ENCODE data around the gene EPHX1. TPM values are rescaled to one million over a fixed set of nuclear protein-coding genes. Genes with fewer than 3 reads are reported as not detected.

EPHX1 gene
- total and polyA plus RNA-seq, 2 of the 8 experiments (the other 6 are each of a cell fraction or from before 2014, with no cell fraction given): 45.3 to 79.1 TPM

GRCh38 chr1:225892307-225892706 is 82.4 kb downstream of the EPHX1 start:
- Histone ChIP-seq H4K8ac (ENCODE audit: extremely low read depth, insufficient read depth, low read length) (no peak overlapping the region), H3K9ac (replicated peaks in 1 of 4; ENCODE audit: extremely low read depth in 1 of 4, low read depth in 3 of 4, low read length in 3 of 4) (no peak overlapping the region), H3K4ac (replicated peaks; ENCODE audit: insufficient read length, low read depth, low read length) (no peak overlapping the region), H2AK5ac (ENCODE audit: low read depth, low read length) (no peak overlapping the region), H2BK5ac (ENCODE audit: low read depth, low read length) (no peak overlapping the region), H4K5ac (ENCODE audit: insufficient read length, low read depth, low read length) (no peak overlapping the region), H3K27ac (ENCODE audit: low read depth, low read length) (no peak overlapping the region), H3K56ac (replicated peaks; ENCODE audit: insufficient read length, low read depth, low read length) (no peak overlapping the region), H3K36me3 (ENCODE audit: control insufficient read depth in 2 of 4, insufficient read depth in 4 of 4, low read length in 3 of 4) (no peaks in the 10 kb centered on the region), H3K79me1 (ENCODE audit: low read depth, low read length) (no peaks in the 10 kb centered on the region), H2BK15ac (ENCODE audit: low read length) (no peak overlapping the region), H3K9me3 (ENCODE audit: insufficient read depth in 2 of 2, low read depth in 1 of 2, low read length in 1 of 2) (no peaks in the 10 kb centered on the region), H3K4me2 (ENCODE audit: insufficient read depth in 1 of 2, low read depth in 2 of 2, low read length in 2 of 2) (no peak overlapping the region), H3K79me2 (ENCODE audit: control insufficient read depth in 1 of 2, insufficient read depth in 2 of 2, low read length in 2 of 2) (no peaks in the 10 kb centered on the region), H3K4me3 (ENCODE audit: extremely low read depth in 1 of 4, insufficient read depth in 2 of 4, low read depth in 3 of 4, low read length in 4 of 4) (no peak overlapping the region), H4K20me1 (replicated peaks in 1 of 2; ENCODE audit: control insufficient read depth in 1 of 2, insufficient read depth in 2 of 2, low read length in 2 of 2) (no peaks in the 10 kb centered on the region), H3K23ac (ENCODE audit: insufficient read length) (no peak overlapping the region), H3K14ac (ENCODE audit: insufficient read length) (no peak overlapping the region), H2BK20ac (ENCODE audit: low read length) (no peak overlapping the region), H2AFZ (ENCODE audit: low read length) (no peak overlapping the region), H2BK120ac (replicated peaks; ENCODE audit: low read depth, low read length) (no peak overlapping the region), H3K27me3 (replicated peaks in 1 of 4; ENCODE audit: control insufficient read depth in 3 of 4, extremely low read depth in 1 of 4, insufficient read depth in 3 of 4, low read length in 3 of 4) (peaks cover 0 to 10% (median 5%) of the 10 kb centered on the region in 4 experiments; a peak in 4 of 7 replicates), H3K23me2 (ENCODE audit: low read depth, low read length) (no peaks in the 10 kb centered on the region; the same call in 1 of the 2 replicates), H2BK12ac (ENCODE audit: low read depth, low read length) (no peak overlapping the region), H4K91ac (replicated peaks; ENCODE audit: insufficient read length, low read length) (no peak overlapping the region), H3K18ac (ENCODE audit: extremely low read depth, low read length) (no peak overlapping the region), H3K4me1 (replicated peaks in 1 of 4; ENCODE audit: control insufficient read depth in 3 of 4, insufficient read depth in 4 of 4, low read length in 3 of 4) (peaks cover 10 to 39% (median 19%) of the 10 kb centered on the region in 4 experiments)
- ChIA-PET POLR2A (ENCODE audit: partially characterized antibody) (interaction anchor here (5.7 kb wide), 1 partner anchor 11 kb away, joined by 27 read pairs; the partner anchor contains the start of gene TMEM63A), CTCF (ENCODE audit: partially characterized antibody) (interaction anchor here (0.9 to 21.3 kb wide), 4 partner anchors 11 to 71 kb away, joined by 3 to 406 read pairs (median 42); no protein-coding TSS in a partner anchor)
- TF ChIP-seq NANOG (IDR thresholded peaks at IDR 0.05; ENCODE audit: insufficient read depth, low read depth, low read length, poor library complexity, severe bottlenecking): no peak
- no peak for TF ChIP-seq JUN (IDR thresholded peaks at IDR 0.05; ENCODE audit: low read depth, low read length)
- no peak for TF ChIP-seq HDAC2 (IDR thresholded peaks at IDR 0.05; ENCODE audit: borderline replicate concordance in 1 of 2, low read depth in 2 of 2, low read length in 2 of 2)
- TF ChIP-seq KDM4A (IDR thresholded peaks at IDR 0.05; ENCODE audit: low read depth, low read length, severe bottlenecking): no peak
- TF ChIP-seq EZH2 (IDR thresholded peaks at IDR 0.05; ENCODE audit: low read depth, low read length, severe bottlenecking): no peak
- no peak for TF ChIP-seq EP300 (IDR thresholded peaks at IDR 0.05; ENCODE audit: borderline replicate concordance in 1 of 2, low read depth in 2 of 2, low read length in 2 of 2)
- TF ChIP-seq FOSL1 (IDR thresholded peaks at IDR 0.05; ENCODE audit: insufficient read depth, low read depth, low read length): no peak
- TF ChIP-seq TAF7 (optimal IDR thresholded peaks at IDR 0.05; ENCODE audit: borderline replicate concordance, low read depth, low read length): no peak
- TF ChIP-seq YY1 (IDR thresholded peaks at IDR 0.05; ENCODE audit: low read depth, low read length): no peak
- FAIRE-seq: no peak
- no peak for DNase-seq (ENCODE audit: low read depth in 1 of 2, low spot score in 2 of 2)
- 95% methylated on average over 6 of the region's 6 CpGs; no CpG with 5 or more reads in 1 of the 2 experiments for WGBS, 2 experiments (ENCODE audit: extremely low coverage in 1 of 2, insufficient coverage in 1 of 2, insufficient read length in 1 of 2, insufficient replicate concordance in 2 of 2, low coverage in 1 of 2, low lambda C conversion rate in 2 of 2, missing lambda C conversion rate in 1 of 2)
